Parathyroid adenoma (tissue), 2 donors: Measurements from ENCODE around the gene PCSK2.
A peak's percentile ranks its signal among the peaks of the same experiment; 100 is the strongest.

Experiments
- H2AFZ ChIP-seq: fragments of 300-600 bp; sonication (generic); one replicate; pipeline ENCODE4 v1.7.0; 2017; ENCODE audit warnings: antibody characterized with exemption, mild to moderate bottlenecking
- H3K27ac ChIP-seq: fragments of 300-600 bp; sonication (generic); one replicate; pipeline ENCODE4 v1.7.0; 2017
- H3K27me3 ChIP-seq: fragments of 300-600 bp; sonication (generic); one replicate; pipeline ENCODE4 v1.7.0; 2017; ENCODE audit warnings: low read length; ENCODE audit not compliant: control insufficient read depth, insufficient read depth
- H3K36me3 ChIP-seq: fragments of 300-600 bp; sonication (generic); one replicate; pipeline ENCODE4 v1.7.0; 2017; ENCODE audit warnings: low read length; ENCODE audit not compliant: control insufficient read depth, insufficient read depth
- H3K4me1 ChIP-seq: fragments of 300-600 bp; sonication (generic); one replicate; pipeline ENCODE4 v1.7.0; 2017; ENCODE audit warnings: control low read depth
- H3K4me2 ChIP-seq: fragments of 300-600 bp; sonication (generic); one replicate; pipeline ENCODE4 v1.7.0; 2017; ENCODE audit warnings: low read length
- H3K4me3 ChIP-seq: fragments of 300-600 bp; sonication (generic); one replicate; pipeline ENCODE4 v1.7.0; 2017; ENCODE audit warnings: low read depth, low read length
- H3K79me2 ChIP-seq: fragments of 300-600 bp; sonication (generic); one replicate; pipeline ENCODE4 v1.7.0; 2017; ENCODE audit warnings: control low read depth
- H3K9ac ChIP-seq: fragments of 300-600 bp; sonication (generic); one replicate; pipeline ENCODE4 v1.7.0; 2017; ENCODE audit warnings: mild to moderate bottlenecking
- H3K9me3 ChIP-seq: fragments of 300-600 bp; sonication (generic); one replicate; pipeline ENCODE4 v1.7.0; 2017; ENCODE audit warnings: low read length; ENCODE audit not compliant: control insufficient read depth
- CTCF ChIP-seq: fragments of 300-600 bp; sonication (generic); IDR thresholded peaks from one replicate; pipeline ENCODE4 v1.7.0; 2017; ENCODE audit warnings: antibody characterized with exemption, mild to moderate bottlenecking
- donor health status: primary hyperparathyroidism.

PCSK2 gene

GRCh38 chr20:17529586-17529985, 302.7 kb downstream of the PCSK2 start:
- no peak for TF ChIP-seq CTCF
- Histone ChIP-seq H2AFZ (no peak overlapping the region), H3K36me3 (no peaks in the 10 kb centered on the region), H3K4me1 (peaks cover 5% of the 10 kb centered on the region), H3K4me3 (no peak overlapping the region), H3K27ac (no peak overlapping the region), H3K4me2 (no peak overlapping the region), H3K27me3 (no peaks in the 10 kb centered on the region), H3K79me2 (no peaks in the 10 kb centered on the region), H3K9ac (no peak overlapping the region), H3K9me3 (no peaks in the 10 kb centered on the region)

GRCh38 chr20:17530153-17530552, 303.3 kb downstream of the PCSK2 start:
- Histone ChIP-seq H3K27ac (no peak overlapping the region), H3K4me1 (peaks cover 5% of the 10 kb centered on the region), H3K9ac (no peak overlapping the region), H3K79me2 (no peaks in the 10 kb centered on the region), H2AFZ (peak overlapping the region; percentile 97), H3K9me3 (no peaks in the 10 kb centered on the region), H3K36me3 (no peaks in the 10 kb centered on the region), H3K27me3 (no peaks in the 10 kb centered on the region), H3K4me2 (no peak overlapping the region), H3K4me3 (no peak overlapping the region)
- no peak for TF ChIP-seq CTCF

GRCh38 chr20:17530716-17531664, 304.1 kb downstream of the PCSK2 start, which contains the start of gene BFSP1:
Gene BFSP1 (minus strand): TSS chr20:17531379. CDS start chr20:17531329, 50 bp downstream.
- peak within 1 kb of the TSS; percentile 87 for H3K4me2 ChIP-seq
- peak within 1 kb of the TSS; percentile 97 for H2AFZ ChIP-seq
- H3K4me3 ChIP-seq = peak within 1 kb of the TSS; percentile 63
- H3K27me3 ChIP-seq = no peaks in the 10 kb centered on the region
- no peak for TF ChIP-seq CTCF
- H3K27ac ChIP-seq = peak within 1 kb of the TSS; percentile 75
- no peaks in the 10 kb centered on the region for H3K9me3 ChIP-seq
- no peaks in the 10 kb centered on the region for H3K79me2 ChIP-seq
- no peaks in the 10 kb centered on the region for H3K36me3 ChIP-seq
- H3K4me1 ChIP-seq = peaks cover 5% of the 10 kb centered on the region
- H3K9ac ChIP-seq = peak within 1 kb of the TSS; percentile 23

GRCh38 chr20:17531665-17532025, 304.8 kb downstream of the PCSK2 start:
- peak overlapping the region; percentile 75 for H3K27ac ChIP-seq
- peak overlapping the region; percentile 63 for H3K4me3 ChIP-seq
- H3K9me3 ChIP-seq = no peaks in the 10 kb centered on the region
- H3K4me2 ChIP-seq = peak overlapping the region; percentile 87
- H3K27me3 ChIP-seq = no peaks in the 10 kb centered on the region
- no peaks in the 10 kb centered on the region for H3K36me3 ChIP-seq
- H3K79me2 ChIP-seq = no peaks in the 10 kb centered on the region
- TF ChIP-seq CTCF = no peak
- H2AFZ ChIP-seq = peak overlapping the region; percentile 97
- H3K4me1 ChIP-seq = peaks cover 5% of the 10 kb centered on the region
- peak overlapping the region; percentile 23 for H3K9ac ChIP-seq
